Small intestine (tissue), 7 donors: ENCODE measurements around the gene CNIH4. TPM values are rescaled to one million over a fixed set of nuclear protein-coding genes. Genes with fewer than 3 reads are reported as not detected.

Source experiments
- DNase-seq, 2 donors: peaks; one replicate each; pipeline versions ENCODE4 v3.0.0 to v3.0.0-alpha.2; 2013
- FAIRE-seq: peaks from 2 replicates; lab custom pipeline; 2012; peaks lifted over from hg19 to GRCh38; lab: Jason Lieb, UNC
- H3K27ac ChIP-seq, 3 donors: one replicate each; pipeline ENCODE4 v1.5.1; 2013; ENCODE audit warnings: low read length in 2 of 3, mild to moderate bottlenecking in 2 of 3, control low read depth in 1 of 3, inconsistent platforms in 1 of 3, low read depth in 1 of 3, moderate library complexity in 1 of 3
- H3K27me3 ChIP-seq, 3 donors: one replicate each; pipeline ENCODE4 v1.6.1; 2013; ENCODE audit warnings: low read length in 3 of 3, inconsistent platforms in 1 of 3; ENCODE audit not compliant: control insufficient read depth in 3 of 3, insufficient read depth in 3 of 3
- H3K36me3 ChIP-seq, 3 donors: one replicate each; pipeline ENCODE4 v1.6.1; 2013; ENCODE audit warnings: low read length in 3 of 3, inconsistent platforms in 1 of 3, low read depth in 1 of 3, mild to moderate bottlenecking in 1 of 3, moderate library complexity in 1 of 3; ENCODE audit not compliant: control insufficient read depth in 3 of 3, insufficient read depth in 2 of 3
- H3K4me1 ChIP-seq, 3 donors: one replicate each; pipeline ENCODE4 v1.6.1; 2013; ENCODE audit warnings: low read length in 2 of 3, inconsistent platforms in 1 of 3, low read depth in 1 of 3, mild to moderate bottlenecking in 1 of 3, moderate library complexity in 1 of 3; ENCODE audit not compliant: control insufficient read depth in 3 of 3, insufficient read depth in 2 of 3
- H3K4me3 ChIP-seq, 3 donors: one replicate each; pipeline ENCODE4 v1.5.1; 2013; ENCODE audit warnings: low read length in 3 of 3, control low read depth in 1 of 3, inconsistent platforms in 1 of 3, low read depth in 1 of 3, mild to moderate bottlenecking in 1 of 3, moderate library complexity in 1 of 3
- H3K9me3 ChIP-seq, 2 donors: one replicate each; pipeline ENCODE4 v1.6.1; 2013; ENCODE audit warnings: low read depth in 1 of 2, low read length in 1 of 2; ENCODE audit not compliant: control insufficient read depth in 2 of 2, insufficient read depth in 1 of 2
- WGBS, 3 donors: extraction: QIAGEN DNeasy Blood & Tissue Kit; methylation state at CpG; one replicate each; pipeline ENCODE4 v1.1.7; 2013; 5-methylcytosine and 5-hydroxymethylcytosine counted together
- polyA plus RNA-seq, 4 donors: library from polyadenylated mRNA; stranded (reverse) in 3 of 4; unstranded in 1 of 4; fragments of 200-250 nt in 3 of 4; fragments of 120-200 nt in 1 of 4; gene quantifications; one replicate each; pipeline versions ENCODE4 v1.2.1 to v1.2.3, GENCODE V29; 2013
- donor health status: healthy with polysubstance abuse.
- donor health status: control.
- donor health status: control.
- donor health status: Bipolar disorder and iron deficiency.
- donor health status: healthy.

CNIH4 gene
- polyA plus RNA-seq, 4 donors: 43.2 to 91.6 (median 60.8) TPM

GRCh38 chr1:224378855-224379631, 22.4 kb downstream of the CNIH4 start:
- Histone ChIP-seq H3K36me3 (peaks cover 0 to 22% (median 13%) of the 10 kb centered on the region in 3 donors), H3K4me3 (no peak overlapping the region), H3K27me3 (no peaks in the 10 kb centered on the region), H3K4me1 (no peaks in the 10 kb centered on the region), H3K9me3 (no peaks in the 10 kb centered on the region), H3K27ac (peak overlapping the region in 1 of 3 donors; percentile 16)
- no peak for FAIRE-seq
- DNase-seq: no peak
- 87 to 91% (median 88%) methylated on average over 7 of the region's 7 CpGs for WGBS, 3 donors

GRCh38 chr1:224380003-224380402, 23.3 kb downstream of the CNIH4 start:
- FAIRE-seq: no peak
- WGBS, 3 donors: 49 to 61% (median 60%) methylated on average over 4 of the region's 4 CpGs
- Histone ChIP-seq H3K27ac (no peak overlapping the region), H3K4me1 (no peaks in the 10 kb centered on the region), H3K9me3 (no peaks in the 10 kb centered on the region), H3K27me3 (no peaks in the 10 kb centered on the region), H3K4me3 (no peak overlapping the region), H3K36me3 (peaks cover 0 to 18% (median 13%) of the 10 kb centered on the region in 3 donors)
- DNase-seq: peak in 1 of 2 donors; percentile 49

DNA sequence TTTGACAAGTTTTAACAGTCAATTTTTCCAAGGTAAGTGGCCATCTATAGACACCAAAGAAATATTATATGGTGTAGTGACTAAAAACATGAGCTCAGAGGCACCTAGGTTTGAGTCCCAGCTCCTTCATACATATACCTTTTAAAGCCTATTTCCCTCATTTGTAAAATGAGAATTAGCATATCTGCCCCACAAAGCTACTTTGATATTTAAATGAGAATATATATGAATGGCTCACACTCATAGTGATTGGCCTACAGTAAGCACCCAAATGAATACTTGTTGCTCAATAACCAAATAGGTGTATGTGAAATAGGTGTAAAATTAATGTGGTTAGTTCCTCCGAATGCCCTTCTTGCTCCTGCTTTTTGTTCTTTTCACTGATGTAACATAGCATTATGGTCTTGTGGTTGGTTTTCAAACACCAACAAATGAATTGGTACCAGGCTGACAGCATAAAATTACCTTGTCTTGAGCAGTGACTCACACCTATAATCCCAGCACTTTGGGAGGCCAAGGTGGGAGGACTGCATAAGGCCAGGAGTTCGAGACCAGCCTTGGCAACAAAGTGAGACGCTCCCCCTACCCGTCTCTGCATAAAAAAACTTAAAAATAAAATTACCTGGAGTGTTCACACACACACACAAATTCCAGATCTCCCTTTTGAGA, 25.3 kb downstream of the CNIH4 start:
- DNase-seq (no peak), FAIRE-seq (no peak)
- Histone ChIP-seq H3K4me3 (no peak overlapping the region), H3K27ac (no peak overlapping the region), H3K9me3 (no peaks in the 10 kb centered on the region), H3K36me3 (peaks cover 0 to 11% (median 1%) of the 10 kb centered on the region in 3 donors), H3K4me1 (no peaks in the 10 kb centered on the region), H3K27me3 (no peaks in the 10 kb centered on the region)
- 90 to 94% (median 91%) methylated on average over 4 of the region's 4 CpGs for WGBS, 3 donors

GRCh38 chr1:224383218-224383617, 26.5 kb downstream of the CNIH4 start:
- Histone ChIP-seq H3K9me3 (no peaks in the 10 kb centered on the region), H3K27ac (no peak overlapping the region), H3K36me3 (peaks cover 0 to 3% (median 3%) of the 10 kb centered on the region in 3 donors), H3K27me3 (no peaks in the 10 kb centered on the region), H3K4me3 (no peak overlapping the region), H3K4me1 (no peaks in the 10 kb centered on the region)
- no peak for DNase-seq
- FAIRE-seq: no peak
- 90 to 96% (median 93%) methylated on average over 3 of the region's 3 CpGs for WGBS, 3 donors

DNA sequence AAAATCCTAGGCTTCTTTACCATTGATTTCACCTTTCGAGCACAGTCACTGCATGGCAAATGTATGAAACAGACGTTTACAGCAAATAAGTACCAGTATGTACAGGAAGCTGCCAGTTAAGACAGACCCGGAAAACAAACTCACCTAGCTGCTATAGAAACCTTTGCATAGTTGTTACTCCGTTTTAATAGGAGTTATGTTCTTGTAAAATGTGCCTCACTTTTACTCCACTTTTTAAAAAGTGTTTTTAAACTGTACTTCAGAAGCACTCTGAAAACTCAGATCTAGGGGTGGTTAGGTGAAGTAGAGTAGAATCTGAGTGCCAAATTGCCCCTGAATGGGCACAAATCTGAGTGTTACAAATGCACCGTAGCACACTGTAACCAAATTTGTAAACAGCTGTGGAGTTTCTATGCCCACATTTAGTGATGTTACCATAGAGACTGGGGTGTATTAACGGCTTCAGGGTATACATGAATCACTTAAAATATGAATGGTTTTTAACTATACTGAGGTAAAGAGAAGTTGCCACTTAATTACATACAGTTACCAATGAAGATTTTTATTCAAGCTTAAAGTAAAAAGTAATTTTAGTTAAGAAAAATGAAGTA, 30.7 kb downstream of the CNIH4 start:
- FAIRE-seq (no peak), DNase-seq (no peak)
- WGBS, 3 donors: 64 to 73% (median 70%) methylated on average over 6 of the region's 6 CpGs
- Histone ChIP-seq H3K4me3 (no peak overlapping the region), H3K36me3 (peaks cover 4 to 16% (median 10%) of the 10 kb centered on the region in 3 donors), H3K9me3 (no peaks in the 10 kb centered on the region), H3K27ac (no peak overlapping the region), H3K27me3 (no peaks in the 10 kb centered on the region), H3K4me1 (no peaks in the 10 kb centered on the region)

- no peak overlapping the region for H3K27ac ChIP-seq
- no peak overlapping the region for H3K4me3 ChIP-seq
- H3K9me3 ChIP-seq: no peaks in the 10 kb centered on the region
- no peak for DNase-seq
- FAIRE-seq: no peak
- peaks cover 4 to 16% (median 13%) of the 10 kb centered on the region in 3 donors for H3K36me3 ChIP-seq
- H3K27me3 ChIP-seq: no peaks in the 10 kb centered on the region
- H3K4me1 ChIP-seq: no peaks in the 10 kb centered on the region
- WGBS, 3 donors: 81 to 95% (median 90%) methylated on average over 2 of the region's 2 CpGs
These were observed 31.3 kb downstream of the CNIH4 start for GRCh38 chr1:224387943-224388342.

GRCh38 chr1:224390517-224390916, 33.8 kb downstream of the CNIH4 start:
- H3K9me3 ChIP-seq: no peaks in the 10 kb centered on the region
- H3K4me3 ChIP-seq: no peak overlapping the region
- DNase-seq (no peak), FAIRE-seq (no peak)
- H3K4me1 ChIP-seq: no peaks in the 10 kb centered on the region
- H3K27me3 ChIP-seq: no peaks in the 10 kb centered on the region
- peaks cover 7 to 23% (median 20%) of the 10 kb centered on the region in 3 donors for H3K36me3 ChIP-seq
- WGBS, 3 donors: 63 to 88% (median 78%) methylated on average over 5 of the region's 5 CpGs
- no peak overlapping the region for H3K27ac ChIP-seq

DNA sequence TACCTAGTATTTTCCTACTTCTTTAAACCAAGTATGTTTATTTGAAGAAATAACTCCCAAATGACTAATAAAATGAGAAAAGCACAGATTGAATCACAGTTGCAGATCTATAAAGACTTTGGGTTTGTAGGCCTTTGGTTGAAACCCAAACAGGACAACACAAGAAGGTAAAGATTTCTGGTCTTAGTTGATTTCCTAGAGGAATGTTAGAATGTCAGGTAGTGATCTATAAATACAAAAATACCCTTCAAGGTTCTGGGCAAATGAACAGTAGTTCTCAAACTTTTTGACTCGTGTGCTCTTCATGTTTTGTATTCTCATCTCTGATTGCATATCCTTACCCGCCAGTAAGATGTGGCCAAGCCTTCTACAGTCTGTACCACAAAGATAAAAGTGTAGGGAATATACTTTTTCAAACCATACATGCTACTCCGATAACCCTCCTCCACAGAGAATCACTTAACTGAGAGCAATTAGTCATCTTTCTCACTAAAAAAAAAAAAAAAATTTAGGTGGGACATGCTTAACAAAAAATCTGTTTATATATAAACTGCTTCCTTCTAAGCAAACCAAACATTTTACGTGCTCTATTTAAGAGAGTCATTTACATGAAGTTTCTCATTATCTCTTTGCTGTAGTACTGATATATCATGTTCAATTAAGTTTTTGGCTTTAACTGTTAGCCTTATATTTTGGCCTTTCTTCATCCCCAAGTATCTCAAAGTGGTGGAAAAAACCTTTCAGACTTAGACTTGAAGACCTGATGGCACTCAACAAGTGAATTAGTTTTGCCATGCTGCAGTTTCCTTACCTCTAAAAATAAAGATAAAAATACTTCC, 36.0 kb downstream of the CNIH4 start:
- Histone ChIP-seq H3K4me1 (no peaks in the 10 kb centered on the region), H3K36me3 (peaks cover 7 to 30% (median 21%) of the 10 kb centered on the region in 3 donors), H3K27ac (no peak overlapping the region), H3K9me3 (no peaks in the 10 kb centered on the region), H3K4me3 (no peak overlapping the region), H3K27me3 (no peaks in the 10 kb centered on the region)
- WGBS, 3 donors: 81 to 91% (median 90%) methylated on average over 4 of the region's 4 CpGs
- FAIRE-seq (no peak), DNase-seq (no peak)
